Measurements from ENCODE around the gene LRIG2. TPM values are rescaled to one million over a fixed set of nuclear protein-coding genes. Genes with fewer than 3 reads are reported as not detected.
"Not testable (repeated sequence)": the region's sequence is repeated elsewhere in the genome, so short reads cannot be mapped to it uniquely, and the experiment has no call there.

Gene LRIG2
- total RNA-seq, 1 donor from 2014 or later: 13.4 TPM

DNA sequence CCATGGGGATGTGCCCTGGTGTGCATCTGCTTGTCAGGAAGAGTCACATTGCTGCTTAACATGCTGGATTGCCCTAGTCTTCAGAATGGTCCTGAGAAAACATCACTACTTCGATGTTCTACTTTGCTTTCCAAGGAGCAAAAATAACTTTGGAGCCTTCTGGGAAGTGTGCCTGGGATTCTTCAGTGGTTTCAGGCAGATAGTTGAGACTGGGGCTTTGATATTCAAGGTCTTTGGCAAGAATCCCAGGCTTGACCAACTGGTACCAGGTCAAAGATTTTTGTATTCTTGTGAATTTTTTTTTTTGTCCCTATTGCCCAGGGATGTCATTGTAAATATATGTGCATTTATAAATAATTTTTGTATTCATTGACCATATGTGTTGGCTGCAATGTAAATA, 51.4 kb downstream of the LRIG2 start:
- no peak for DNase-seq (ENCODE audit: low spot score)

DNA sequence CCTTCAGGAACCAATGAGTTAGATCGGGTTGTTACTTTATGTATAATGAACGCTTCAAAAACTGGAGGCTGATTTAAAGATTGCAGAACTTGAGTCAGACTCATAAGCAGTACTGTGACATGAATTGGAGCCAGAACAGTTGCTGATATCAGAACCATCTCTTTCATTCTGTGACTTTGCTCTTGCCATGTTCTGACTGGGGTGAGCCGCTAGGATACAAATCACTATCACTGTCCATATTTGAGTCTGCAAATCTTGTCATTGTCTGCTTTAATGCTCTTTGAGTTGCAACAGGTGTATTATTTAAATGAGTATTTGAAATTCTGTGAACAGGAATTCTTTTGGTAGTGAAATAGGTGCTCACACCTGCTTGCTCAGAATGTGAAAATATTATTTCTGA, 52.5 kb downstream of the LRIG2 start:
- no peak for DNase-seq (ENCODE audit: low spot score)

DNA sequence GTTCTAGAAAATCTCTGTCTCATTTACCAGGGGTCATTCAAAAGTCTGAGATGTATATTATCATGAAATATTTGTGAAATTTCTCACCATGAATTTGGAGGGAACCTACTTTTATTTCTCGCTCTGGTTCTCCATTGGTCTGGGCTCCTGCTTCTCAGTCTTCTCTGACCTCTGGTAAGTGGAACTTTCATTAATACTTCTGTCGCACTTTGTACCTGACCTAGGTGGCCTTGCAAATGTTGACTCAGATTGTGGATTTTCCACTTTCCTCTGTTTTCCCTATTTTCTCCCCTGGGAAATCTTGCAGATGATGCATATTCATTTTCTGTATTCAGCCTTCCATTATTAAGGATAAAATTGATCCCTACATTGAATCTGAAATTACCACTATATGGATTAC, 53.2 kb downstream of the LRIG2 start:
- DNase-seq (ENCODE audit: low spot score): no peak

DNA sequence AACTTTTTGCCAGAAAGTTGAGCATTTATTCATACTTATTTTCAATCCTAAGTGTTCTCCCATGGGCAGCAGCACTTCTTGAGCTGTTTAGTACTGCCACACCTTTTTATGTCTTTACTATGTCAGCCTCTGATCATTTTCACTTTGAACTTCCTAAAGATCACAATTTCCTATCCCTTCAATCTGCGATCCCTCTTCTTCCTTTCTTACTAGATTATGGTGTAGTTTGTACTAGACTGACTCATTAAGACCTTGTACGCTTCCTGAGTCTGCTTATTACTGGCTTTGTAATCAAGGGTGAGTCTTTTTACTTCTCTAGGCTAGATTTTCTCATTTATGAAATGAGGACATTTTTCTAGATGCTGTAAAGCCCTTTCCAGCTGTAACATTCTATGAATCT, 55.1 kb downstream of the LRIG2 start:
- DNase-seq (ENCODE audit: low spot score): no peak

DNA sequence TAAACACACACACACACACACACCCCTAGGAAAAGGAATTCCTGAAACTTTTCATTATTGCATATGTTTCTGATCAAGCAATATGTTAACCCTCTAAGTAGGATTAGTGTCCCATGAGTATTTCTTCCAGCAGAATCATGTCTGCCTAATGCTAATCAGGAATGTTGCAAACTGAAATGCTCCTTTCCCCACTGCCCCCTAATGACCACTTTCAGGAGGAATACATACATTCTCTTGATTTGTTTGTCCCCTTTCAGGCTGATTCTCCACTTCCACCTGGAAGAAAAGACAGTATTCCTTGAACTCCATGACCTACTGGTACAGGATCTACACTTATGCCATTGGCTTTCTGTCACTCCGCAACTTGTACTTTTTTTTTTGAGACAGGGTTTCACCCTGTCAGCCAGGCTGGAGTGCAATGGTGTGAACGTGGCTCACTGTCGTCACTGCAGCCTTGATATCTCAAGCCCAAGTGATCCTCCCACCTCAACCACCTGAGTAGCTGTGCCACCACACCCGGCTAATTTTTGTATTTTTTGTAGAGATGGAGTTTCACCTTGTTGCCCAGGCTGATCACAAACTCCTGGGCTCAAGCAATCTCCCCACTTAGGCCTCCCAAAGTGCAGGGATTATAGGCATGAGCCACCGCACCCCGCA, 56.7 kb downstream of the LRIG2 start:
- no peak for DNase-seq (ENCODE audit: low spot score)

DNA sequence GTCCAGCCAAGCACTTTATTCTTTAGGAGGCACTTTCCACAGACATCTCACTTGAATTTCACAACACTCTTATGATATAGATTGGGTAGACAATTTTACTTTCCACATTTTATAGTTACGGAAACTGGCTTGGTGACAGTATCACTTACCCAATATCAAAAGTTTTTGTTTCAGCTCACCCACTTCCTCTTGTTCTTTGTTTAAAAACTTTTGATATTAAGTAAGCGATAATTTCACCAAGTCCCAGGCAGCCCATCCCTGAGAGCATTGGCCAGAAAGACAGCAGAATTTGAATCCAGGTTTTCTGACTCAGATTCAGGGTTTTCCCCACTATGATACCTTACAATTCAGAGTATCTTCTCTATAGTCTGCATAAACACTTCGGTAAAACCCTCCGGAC, 60.0 kb downstream of the LRIG2 start:
- no peak for DNase-seq (ENCODE audit: low spot score)

DNA sequence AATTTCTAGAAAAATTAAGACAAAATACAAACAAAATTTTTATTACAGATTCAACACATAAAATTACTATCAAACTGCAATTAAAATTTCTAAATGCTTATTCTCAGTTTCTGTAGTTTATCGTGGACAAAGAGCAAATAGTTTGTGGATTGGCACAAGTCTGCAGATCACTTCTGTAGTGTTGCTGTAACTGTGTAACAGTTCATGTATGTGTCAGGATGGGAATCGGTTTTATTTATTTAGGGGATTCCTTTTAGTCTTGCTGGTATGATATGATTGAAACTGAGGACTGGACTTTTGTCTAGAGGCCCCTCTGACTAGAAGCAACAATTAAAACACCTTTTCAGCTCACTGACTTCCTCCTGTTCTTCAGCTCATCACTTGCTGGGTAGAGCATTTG, 60.8 kb downstream of the LRIG2 start:
- DNase-seq (ENCODE audit: low spot score): no peak

DNA sequence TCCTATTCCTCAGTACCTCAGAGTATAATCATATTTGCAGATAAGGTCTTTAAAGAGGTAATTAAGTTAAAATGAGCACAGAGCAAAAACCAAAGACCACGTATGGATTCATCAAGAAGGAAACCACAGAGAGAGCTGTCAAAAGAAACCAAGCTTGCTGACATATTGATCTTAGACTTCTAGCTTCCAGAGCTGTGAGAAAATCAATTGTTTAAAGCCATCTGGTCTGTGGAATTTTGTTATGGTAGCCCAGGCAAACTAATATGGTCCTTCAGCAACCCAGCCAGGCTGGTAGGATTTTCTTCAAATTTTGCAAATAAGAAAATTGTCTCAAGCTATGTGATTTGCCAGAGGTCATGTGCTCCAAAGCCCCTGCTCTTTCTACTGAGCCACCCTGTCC, 62.5 kb downstream of the LRIG2 start:
- no peak for DNase-seq (ENCODE audit: low spot score)

DNA sequence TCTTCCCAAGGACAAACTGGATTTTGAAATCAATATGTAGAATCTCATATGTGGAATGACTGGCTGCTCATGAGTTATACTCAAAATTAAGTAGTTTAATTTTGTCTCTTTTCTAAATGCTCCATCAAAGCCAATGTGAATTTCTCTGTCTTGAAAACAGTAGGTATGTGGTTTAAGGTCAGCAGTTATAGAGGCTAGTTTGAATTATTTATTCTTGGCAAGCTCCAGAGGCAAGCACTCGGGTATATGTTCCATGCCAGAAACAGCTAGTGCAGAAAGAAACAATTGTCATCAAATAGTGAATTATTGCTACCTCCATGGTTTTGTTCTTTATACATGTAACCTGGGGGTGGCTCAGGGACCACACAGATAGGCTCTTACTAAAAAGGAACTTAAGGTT, 63.5 kb downstream of the LRIG2 start:
- DNase-seq (ENCODE audit: low spot score): no peak

DNA sequence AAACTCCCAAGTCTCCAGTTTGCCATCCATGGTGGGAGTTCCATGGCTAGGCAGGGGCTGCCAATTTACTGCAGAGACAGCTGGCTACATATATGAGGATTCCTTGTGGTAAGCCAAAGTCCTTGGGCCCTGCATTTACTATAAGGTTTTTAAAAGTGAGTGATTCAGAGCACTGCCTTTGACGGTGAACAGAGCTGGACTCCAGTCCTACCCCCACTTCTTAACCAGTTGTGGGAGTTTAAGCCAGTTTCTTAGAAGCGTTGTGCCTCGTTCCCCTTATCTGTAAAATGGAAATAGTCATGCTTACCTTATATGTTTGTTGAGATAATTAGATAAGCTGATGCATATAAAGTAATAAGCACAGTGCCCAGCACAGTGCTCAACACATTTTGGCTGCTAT, 64.6 kb downstream of the LRIG2 start:
- no peak for DNase-seq (ENCODE audit: low spot score)

DNA sequence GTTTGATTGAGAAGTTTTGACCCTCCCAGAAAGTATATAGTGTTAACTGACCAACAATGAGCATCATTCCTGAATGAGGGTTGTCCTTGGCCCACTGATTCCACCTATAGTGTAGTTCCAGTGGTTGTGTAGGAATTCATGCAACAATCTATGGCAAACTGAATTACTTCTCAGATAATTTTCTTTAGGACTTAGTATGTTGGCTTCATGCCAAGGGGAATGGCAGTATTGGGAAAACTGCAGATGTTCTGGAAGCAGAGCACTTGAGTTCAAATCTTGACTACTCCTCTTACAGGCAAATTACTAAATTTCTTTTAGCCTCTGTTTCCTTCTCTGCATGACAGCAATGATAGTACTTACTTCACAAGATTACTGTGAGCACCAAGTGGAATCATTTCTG, 65.8 kb downstream of the LRIG2 start:
- DNase-seq (ENCODE audit: low spot score): no peak

DNA sequence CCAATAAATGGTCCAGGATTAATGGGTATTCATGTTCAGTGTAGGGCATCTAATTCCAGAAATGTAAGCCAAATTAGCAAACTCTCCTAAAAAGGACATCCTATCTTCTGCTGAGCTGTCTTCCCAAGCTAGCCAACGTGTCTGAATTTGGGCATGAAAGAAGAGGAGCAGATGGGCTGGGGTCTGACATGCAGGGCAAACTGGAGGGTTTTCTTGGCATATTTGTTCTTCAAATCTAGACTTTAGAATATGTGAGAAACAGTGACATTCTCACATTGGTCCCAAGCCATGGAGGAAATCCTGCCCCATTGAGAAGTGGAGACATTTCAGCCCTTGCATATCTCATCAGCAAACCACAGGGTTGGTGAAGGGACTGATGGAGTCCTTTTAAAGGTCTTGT, 67.2 kb downstream of the LRIG2 start:
- DNase-seq (ENCODE audit: low spot score): no peak

DNA sequence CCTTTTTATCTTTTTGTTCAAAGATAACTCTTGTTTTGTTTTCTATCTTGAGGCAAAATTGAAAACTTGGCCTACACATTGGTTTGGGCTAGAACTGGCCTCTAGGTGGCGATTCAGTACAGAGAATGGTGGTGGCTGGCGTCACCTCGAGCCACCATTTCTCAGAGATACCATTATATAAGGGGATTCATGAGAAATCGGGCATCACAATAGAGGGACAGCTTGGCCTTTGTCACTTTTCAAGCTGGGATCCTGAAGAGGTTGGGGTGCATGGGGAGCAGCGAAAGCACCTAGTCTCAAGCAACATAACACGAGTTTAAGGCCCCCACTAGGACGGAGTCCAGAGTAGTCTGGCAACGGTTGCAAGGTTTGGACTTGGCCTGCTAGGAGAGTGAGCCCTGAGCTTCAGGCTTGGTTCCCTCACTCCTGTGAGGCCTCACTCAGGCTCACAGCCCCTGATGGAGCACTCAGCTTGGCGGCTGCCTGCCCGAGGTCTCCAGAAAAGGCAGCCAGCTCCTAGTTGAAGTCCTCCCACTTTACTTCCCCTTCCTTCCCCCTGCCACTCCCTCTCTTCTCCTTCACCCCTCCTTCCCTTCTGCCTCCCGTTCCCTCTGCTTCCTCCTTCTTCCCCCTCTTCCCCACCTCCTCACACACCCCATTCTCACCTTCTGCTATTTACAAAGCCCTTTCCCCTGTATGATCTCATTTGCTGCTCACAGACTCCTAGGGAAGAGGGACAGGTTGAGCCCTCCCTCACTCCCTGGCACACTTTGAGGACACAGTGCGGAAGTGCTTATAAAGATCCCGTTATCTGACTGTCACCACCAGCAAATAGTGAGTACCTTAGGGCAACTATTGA, 67.8 kb downstream of the LRIG2 start:
- no peak for DNase-seq (ENCODE audit: low spot score)

DNA sequence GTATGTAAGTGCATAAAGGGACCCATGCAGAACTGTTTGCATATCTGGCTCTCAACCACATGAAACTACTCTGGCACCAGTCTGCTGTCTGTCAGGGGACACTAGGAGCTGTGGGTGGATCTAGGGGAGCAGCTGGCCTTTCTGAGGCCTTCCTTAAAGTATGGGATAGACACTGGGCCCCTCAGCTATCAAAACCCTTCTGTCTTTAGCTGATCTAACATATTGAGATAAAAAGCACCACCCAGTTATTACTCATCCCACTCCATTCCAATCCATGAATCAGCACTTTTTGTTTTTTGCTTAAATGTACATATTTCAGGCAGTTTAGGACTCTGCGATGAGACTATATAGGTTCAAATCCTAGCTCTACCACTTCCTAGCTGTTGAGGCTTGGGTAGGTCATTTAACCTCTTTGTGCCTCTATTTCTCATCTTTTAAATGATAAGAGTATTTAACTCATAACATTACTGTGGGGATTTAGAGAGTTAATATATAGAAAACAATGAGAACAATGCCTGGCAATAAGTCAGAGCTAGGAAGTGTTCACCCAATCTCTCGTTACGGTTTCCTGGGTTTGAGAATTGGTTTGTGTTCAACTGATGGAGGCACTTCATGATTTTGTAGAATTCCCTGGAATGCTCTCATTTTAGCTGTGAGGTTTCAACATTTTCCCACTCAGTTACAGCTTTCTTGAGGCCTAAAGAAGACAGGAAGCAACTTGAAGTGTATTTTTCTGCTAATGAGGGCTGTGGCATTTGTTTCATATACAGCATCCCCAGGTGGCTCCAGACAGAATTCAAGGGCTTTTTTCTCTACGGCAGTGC, 68.9 kb downstream of the LRIG2 start:
- no peak for DNase-seq (ENCODE audit: low spot score)

DNA sequence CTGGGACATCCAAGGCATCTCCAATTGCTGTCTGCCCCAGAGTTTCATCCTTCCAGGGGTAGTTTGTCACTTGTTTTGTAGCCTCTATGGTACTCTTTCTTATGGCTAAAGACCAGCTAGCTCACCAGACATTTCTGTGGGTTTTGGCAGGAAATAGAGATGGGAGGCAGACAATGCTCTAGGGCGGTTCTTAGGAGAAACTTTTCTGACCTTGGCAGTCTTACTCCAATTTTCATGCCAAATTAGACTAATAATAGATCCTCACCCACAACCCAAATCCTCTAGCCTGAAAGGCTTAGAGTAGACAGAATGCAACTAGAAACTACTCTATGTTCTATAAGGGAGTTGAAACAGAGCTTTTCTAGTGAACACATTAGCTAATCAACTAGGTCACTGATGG, 69.8 kb downstream of the LRIG2 start:
- no peak for DNase-seq (ENCODE audit: low spot score)

DNA sequence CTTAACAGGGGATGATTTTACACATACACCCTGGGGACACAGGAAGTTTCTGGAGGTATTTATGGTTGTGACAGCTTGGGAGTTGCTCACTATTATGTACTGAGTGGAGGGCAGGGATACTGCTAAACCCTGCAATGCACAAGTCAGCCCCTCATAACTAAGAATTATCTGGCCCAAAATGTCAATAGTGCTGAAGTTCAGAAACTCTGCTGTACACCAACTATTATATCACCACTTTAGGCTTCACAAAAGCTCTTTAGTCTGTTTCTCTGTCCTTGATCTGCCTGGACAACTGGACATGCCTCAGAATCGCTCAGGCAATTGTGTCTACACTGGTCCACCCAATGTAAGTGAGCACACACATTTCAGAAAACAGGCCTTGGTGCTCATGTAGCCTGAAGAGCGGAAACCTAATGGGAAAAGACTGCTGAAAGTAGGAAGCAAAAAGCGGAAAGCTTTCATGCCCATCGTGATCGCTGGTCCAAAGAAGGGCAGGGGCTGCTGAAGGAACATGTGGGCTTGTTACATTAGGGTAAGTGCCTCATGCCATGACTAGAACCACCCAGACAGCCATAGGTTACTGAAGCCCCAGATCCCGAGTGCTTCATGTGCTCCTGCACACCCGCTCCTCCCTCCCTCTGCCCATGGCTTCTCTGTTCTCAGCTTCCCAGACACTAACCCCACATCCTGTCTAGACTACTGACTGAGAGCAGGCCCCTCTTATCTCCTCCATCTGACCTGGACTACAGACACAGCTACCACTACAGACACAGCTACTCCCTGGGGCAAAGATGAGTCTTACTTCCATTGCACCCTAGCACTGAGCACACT, 73.5 kb downstream of the LRIG2 start:
- no peak for DNase-seq (ENCODE audit: low spot score)

DNA sequence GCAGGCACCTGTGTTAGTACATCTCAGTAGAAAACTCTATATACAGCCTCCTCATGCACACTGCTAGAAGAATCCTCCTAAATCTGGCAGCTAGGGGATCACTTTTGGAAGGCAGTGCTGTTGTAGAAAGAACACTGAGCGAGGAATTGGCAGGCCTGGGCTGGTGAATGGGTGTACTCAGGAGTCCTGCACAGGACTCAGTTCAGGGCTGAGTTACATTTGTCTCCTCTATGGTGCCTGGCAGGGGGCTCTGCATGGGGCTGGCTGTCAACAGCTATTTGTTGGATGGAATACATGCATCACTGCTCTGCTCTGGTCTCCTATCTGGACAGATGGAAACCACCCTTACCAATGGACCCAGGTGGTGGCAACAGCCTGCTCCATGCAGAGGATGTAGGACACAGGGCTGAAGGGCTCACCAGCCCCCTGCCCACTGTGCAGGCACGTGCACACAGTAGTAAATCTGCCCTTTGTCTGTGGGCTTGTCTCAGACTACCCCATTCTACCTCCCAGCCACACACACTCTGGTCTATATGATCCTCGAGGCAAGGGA, 74.2 kb downstream of the LRIG2 start:
- no peak for DNase-seq (ENCODE audit: low spot score)

DNA sequence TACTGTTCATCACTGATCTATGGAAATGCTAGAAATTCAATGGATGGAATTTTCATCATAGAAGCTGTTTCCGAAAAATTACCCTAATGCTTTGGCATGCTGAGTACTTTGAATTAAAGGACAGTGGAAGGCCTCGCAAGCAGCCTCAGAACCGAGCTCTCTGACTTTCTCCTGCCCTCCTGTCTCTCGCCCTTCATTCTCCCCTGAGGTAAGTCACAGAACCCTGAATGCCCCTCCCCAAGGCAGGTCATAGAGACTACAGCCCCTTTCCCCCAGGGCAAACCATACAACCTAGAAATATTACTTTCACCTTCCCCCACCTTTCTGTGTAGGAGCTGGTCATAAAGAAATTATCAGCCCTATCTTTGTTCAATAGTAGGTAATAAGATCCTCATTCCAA, 74.8 kb downstream of the LRIG2 start:
- DNase-seq (ENCODE audit: low spot score): no peak

DNA sequence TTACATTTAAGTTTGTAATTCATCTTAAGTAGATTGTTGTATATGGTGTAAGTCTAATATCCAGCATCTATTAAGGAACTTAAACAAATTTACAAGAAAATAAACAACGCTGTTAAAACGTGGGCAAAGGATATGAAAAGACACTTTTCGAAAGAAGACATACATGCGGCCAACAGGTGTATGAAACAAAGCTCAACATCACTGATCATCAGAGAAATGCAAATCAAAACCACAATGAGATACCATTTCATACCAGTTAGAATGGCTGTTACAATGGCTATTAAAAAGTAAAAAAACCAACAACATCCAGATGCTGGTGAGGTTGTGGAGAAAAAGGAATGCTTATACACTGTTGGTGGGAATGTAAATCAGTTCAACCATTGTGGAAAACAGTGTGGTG, 77.5 kb downstream of the LRIG2 start:
- not testable (repeated sequence) for DNase-seq (ENCODE audit: low spot score)

DNA sequence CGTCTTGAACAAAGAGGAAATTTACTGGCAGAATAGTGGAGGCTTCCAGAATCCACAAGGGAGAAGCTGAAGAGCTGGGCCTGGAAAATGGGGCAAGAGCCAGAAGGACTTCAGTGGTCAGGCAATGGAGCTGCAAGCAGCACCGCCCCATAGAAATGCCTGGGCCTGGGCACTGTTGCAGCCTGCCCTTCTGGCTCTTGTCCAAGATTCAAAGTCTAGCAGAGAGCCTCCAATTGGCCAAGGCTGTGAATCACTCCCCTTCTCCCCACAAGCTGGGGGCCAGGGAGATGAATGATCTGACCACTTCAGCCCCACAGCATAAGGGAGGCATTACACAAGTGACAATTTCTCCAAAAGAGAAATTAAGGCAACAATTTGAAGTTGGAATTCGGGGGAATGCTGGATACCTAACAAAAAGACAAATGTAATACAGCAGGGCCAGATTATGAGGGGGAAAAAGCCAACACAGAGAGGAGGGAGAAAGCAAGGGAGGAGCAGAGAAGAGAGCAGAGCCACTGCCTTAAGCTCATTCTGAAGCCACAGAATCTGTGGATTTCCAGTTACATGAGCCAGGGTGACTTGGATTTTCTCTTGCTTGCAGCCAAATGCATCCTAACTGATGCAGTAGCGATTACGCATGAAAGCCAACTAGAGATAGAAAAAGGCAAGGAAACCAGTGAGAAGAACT, 80.3 kb downstream of the LRIG2 start:
- DNase-seq (ENCODE audit: low spot score): no peak

Measured in mesenteric fat pad (tissue), 1 donor.